Fibroblast of gingiva (primary cell): ENCODE results near the gene PLXNC1.

Experiments
- DNase-seq: peaks from one replicate; pipeline ENCODE4 v3.0.0-alpha.2; 2011; ENCODE audit warnings: low read depth

The PLXNC1 gene

DNA sequence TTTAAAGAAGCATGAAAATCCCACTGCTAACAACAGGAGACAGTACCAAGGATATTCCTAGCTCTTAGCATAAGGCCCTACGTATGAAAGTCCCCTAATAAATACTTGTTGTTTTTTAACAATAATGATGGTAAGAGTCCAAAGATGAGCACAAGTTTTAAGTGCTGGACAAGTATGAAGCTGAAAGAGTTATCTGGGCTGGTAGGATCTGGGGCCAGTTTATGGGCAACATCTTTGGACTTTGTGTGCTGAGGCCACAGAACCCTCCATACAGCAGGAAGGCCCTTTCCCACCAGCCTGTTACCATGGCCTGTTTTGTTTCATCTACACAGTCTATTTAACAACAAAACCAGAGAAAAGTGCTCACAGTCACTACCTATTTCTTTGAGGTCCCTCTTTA, 12.5 kb upstream of the PLXNC1 start:
- no peak for DNase-seq

DNA sequence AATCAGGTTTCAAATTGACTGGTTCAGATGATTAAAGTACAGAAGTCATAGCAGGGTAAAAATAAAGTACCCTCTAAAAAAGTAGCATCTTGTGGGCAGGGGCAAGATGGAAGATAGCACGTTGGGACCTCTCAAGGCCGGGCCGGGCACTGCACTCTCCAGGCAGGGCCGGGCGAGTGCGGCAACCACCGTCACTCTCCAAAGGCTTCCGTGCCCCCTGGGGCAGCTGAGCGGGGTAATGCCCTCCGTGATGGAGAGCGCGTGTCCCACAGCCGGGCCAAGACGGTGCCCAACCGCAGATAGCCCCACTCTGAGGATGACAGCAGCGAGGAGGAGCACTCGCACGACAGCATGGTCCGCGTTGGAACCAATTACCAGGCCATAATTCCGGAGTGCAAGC, 8.6 kb upstream of the PLXNC1 start:
- DNase-seq, result no peak

DNA sequence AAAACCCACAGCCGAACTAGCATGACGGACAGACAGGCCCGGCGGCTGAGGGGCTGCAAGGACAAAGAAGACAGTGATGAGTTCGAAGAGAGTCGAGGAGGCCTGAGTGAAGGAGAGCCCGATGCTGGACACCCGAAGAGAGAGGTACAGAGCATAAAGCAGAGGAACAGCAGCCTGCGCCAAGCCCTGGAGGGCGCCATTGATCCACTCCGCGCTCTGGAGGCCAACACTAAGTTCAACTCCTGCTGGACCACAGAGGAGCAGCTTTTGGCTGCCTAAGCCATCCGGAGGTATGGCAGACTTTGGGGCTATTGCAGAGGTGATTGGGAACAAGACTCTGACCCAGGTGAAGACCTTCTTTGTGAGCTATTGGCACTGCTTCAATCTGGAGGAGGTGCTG, 7.8 kb upstream of the PLXNC1 start:
- no peak for DNase-seq

DNA sequence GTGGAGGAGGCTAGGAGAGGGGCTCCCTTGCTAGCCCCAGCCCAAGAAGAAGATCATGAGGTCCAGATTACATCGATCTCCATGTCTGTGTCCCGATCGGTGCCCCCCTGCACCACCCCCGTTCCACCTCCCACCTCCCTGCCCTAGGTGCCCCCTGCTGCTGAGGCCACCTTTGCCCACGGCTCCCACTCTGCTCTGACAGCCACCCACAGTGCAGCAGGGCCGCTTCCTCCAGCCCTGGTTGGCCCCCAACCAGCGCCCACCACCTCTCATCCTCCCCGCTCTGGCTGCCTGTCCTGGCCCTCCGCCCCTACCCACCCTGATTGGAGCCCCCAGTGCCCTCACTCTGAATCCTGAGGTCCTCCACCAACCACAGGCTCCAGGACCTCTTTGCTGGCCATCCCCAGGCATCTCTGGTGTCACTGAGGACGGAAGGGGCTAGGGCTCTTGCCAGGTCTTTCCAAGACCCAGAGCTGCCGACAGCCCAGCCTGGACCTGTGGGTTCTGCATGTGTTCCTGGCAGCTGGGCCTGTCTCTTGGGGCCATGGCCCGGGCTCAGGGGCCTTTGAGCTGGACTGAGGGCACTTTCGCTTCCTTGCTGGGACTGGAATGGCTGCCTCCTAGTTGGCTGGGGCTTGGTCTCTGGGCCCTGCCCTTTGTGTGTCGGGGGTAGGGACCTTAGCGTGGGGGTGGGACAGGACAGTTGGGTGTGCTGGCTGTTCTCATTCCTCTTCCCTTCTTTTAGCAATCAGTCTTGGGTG, 7.2 kb upstream of the PLXNC1 start:
- DNase-seq, result no peak

DNA sequence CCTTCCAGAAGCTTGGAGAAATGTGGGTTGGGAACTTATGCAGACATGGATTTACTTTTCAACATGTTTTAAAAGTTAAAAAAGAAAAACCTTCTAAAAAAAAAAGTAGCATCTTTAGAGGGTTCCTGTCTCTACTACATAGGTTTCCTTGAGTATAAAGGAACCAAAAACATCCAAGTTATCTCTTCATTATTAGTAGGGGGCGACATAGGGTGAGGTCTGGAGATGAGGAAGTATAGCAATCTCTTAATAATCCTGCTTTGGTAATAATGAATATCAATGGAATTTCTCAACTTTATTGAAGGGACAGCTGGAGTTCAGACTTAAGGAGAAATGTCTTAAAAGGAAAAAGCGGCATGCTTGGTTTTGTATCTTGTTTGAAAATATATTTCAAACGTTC, 6.5 kb upstream of the PLXNC1 start:
- DNase-seq, result no peak

DNA sequence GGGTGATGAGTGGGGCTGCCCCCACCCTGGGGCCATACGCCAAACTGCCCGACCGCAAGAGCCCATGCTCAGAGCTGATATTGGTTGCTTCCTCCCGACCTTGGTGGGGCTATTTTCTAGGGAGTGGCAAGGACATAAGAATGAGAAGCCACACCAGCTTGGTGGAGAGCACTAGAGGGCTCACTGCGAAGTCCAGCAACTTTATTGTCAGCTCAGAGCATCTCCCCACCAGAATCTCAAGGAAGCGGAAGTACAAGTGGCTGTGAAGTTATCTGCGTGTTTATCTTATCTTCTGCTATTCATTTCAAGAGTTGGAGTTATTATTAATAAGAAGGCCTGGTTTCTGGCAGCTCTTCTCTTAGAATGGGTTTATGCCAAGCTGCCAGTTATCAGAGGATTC, 4.9 kb upstream of the PLXNC1 start:
- no peak for DNase-seq

DNA sequence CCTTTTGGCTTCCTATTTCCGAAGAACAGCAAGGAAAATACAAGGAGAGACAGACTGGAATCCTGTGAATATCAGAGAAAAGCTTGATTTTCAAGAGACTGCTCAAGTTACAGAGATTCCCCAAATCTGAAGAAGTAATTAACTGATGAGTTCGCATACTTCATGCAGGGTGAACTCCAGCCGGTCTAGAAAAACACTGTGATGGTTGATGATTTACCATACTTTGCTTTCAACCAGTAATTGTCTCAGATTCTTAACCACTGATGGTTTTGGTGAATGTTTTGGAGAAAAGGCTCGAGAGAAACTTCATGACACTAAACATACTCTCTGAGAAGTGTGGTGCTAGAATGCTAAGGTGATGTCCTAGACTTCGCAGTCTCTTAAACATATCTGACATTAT, 4.4 kb upstream of the PLXNC1 start:
- no peak for DNase-seq

DNA sequence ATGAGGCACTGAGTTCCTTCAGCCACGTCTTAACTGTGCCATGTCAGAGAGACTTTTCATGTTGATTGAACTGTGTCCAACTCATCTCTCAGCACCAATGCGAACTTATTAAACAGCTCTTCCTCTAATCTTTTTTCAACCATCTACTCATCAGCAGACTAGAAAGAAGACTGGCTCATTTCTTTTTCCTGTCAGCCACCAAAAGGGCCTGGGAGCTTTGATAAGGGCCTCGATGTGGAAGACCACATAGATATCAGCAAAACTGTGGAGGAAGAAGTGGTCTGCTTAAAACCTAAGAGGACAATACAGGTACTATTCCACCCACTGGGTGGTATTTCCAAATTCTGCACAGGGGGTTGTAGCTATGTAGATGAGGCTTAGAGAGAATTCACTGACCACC, 3.6 kb upstream of the PLXNC1 start:
- DNase-seq, result no peak

DNA sequence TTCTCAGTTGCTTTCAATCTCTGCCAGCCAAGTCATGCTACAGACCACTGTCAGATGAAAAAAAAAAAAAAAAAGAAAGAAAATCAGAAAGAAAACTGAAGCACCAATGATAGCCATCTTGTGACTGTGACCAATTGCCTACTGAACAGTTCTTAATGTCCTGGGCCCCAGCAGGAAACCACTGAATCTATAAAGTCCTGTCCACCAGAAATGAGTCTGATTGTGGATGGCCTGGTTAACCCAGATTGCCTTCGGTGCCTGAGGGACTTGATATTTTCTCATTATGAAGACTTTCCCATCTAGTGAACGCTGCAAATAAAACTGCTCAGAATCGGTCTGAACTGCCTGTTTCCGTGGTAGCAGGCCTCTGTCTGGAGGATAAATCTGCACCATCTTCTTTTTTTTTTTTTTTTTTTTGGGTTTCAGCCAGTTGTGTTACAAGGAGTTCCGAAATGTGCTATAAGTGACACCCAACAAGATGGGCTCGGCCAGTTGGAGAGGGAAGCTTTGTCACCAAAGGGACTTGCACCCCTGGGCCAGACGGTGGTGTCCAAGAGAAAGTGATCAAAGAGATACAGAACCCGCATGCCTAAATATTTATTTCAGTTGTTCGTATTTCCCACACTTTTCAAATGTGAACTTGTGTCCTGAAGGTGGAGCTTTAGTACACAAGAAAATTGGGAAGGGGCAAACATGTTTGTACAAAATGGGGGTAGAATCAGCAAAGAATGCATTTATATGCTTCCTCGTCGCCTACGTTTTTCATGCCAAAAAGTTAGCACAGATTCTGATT, 3.0 kb upstream of the PLXNC1 start:
- DNase-seq, result peak; percentile 56

DNA sequence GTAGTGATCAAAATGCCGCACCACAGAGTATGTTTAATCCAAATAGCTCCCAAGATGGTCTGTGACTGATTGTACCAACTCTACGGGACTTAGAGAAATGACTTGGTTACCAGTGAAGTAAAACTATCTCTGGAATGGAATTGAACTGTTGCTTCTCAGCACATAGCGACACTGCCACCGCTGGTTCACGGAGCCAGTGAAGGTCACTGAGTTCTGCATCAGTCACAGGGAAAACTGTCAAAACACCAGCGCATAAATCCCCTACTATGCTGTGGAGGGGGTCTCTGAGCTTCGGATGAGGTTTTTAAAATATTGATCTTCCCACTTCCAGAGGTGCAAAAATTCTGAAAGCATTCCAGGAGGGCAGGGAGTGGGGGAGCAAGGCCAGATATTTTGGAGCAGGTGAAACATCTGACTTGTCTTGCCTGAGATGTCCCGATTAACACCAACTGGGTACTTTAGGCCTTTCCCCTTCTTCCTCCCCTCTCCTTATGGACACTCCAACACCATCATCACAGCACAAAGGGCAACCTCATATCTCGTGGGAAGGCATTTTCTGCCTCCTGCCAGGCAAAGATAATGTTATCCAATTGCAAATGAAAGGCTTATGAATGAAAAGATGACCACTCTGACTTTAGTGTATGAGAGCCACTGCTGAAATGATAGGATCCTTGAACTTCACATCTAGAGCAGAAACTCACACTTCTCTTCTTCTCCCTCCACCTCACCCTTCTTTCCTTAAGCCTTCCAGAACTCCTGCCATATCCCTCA, 2.0 kb upstream of the PLXNC1 start:
- DNase-seq, result no peak

DNA sequence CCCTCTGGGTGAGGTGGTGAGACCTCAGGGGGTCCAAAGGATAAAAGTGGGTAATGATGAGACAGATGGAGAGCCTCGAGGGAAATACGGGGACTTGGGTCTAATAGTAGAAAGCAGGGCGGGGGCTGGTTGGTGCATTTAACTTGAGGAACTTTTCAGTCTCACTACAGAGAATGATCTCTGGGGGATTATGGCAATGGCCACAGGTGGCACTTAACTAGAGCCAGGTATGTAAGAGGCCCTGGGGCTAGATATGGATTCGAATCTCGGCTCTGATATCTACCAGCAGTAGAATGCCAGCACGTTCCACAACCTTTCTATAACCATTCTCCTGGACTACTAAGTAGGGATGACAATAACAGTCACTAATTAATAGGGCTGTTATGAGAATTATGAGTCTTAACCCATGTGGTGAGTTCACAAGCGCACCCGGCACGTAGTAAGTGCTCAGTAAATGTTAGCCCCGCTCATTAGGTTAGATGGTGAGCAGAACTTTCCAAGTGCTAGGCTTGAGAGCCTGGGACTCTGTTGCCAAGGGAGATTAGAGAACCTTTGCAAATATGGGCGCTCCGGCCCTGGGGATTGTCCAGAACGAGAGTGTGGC, 888 bp upstream of the PLXNC1 start:
- no peak for DNase-seq

DNA sequence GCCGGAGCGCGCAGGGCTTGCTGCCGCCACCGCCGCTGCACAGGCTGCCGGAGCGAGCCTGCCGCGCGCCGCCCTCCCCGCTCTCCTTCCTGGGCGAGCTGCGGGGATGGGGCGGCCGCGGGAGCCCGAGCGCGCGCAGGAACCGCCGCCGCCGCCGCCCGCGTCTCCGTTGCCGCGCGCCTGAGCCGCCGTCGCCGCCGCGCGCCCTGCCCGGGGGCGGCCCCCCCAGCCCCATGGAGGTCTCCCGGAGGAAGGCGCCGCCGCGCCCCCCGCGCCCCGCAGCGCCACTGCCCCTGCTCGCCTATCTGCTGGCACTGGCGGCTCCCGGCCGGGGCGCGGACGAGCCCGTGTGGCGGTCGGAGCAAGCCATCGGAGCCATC, 352 bp downstream of the PLXNC1 start:
- no peak for DNase-seq

DNA sequence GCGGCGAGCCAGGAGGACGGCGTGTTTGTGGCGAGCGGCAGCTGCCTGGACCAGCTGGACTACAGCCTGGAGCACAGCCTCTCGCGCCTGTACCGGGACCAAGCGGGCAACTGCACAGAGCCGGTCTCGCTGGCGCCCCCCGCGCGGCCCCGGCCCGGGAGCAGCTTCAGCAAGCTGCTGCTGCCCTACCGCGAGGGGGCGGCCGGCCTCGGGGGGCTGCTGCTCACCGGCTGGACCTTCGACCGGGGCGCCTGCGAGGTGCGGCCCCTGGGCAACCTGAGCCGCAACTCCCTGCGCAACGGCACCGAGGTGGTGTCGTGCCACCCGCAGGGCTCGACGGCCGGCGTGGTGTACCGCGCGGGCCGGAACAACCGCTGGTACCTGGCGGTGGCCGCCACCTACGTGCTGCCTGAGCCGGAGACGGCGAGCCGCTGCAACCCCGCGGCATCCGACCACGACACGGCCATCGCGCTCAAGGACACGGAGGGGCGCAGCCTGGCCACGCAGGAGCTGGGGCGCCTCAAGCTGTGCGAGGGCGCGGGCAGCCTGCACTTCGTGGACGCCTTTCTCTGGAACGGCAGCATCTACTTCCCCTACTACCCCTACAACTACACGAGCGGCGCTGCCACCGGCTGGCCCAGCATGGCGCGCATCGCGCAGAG, 873 bp downstream of the PLXNC1 start:
- peak; percentile 33 for DNase-seq

DNA sequence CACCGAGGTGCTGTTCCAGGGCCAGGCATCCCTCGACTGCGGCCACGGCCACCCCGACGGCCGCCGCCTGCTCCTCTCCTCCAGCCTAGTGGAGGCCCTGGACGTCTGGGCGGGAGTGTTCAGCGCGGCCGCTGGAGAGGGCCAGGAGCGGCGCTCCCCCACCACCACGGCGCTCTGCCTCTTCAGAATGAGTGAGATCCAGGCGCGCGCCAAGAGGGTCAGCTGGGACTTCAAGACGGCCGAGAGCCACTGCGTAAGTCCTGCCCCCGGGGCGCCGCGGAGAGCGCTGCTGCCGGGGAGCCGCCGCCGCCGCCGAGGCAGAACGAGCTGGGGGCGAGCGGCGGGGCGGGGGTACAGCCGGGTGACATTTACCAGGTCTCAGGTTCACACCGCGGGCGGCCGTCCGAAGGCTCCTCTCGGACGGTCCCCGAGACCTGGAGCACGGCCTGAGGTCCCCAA, 1.4 kb downstream of the PLXNC1 start:
- DNase-seq, result no peak

DNA sequence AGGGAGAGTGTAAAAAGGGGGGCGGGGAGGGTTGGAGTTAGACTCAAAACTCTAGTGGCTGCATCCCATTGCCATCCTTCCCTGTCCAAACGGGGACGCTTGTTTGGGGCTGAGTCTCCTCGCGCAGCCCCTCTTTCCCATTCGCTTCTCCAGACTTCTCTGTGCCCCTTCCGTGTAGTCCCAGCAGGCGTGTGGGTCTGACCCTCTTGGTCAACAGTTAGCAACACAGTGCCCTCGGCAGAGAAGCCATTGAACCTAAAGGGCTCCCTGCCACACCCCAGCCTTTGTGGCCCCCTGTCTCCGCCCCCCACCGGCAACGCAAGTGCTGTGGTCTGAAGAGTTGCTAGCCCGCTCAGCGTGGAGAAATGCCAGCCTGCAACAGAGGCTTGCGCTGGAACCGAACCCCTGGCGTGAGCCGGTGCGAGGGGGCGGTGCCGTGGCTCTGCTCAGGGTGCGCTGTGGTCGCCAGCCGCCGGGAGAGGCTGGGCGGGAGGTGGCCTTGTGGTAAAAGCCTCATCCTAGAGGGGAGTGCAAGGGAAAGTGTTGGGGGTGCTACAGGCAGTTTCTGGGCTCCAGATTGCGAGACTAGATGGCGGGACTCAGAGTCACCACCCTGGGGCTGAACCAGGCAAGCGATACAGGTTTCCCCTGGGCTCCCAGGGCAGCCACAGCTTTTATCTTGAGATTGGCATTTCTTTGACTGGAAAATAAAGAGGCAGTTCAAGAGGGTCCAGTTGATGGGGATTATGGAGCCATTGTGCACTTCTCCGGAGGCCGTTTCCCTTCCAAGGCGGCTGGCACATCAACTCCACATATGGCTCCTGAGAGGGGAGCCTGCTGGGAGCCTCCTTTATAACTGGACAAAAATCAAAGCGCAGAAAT, 2.1 kb downstream of the PLXNC1 start:
- no peak for DNase-seq

DNA sequence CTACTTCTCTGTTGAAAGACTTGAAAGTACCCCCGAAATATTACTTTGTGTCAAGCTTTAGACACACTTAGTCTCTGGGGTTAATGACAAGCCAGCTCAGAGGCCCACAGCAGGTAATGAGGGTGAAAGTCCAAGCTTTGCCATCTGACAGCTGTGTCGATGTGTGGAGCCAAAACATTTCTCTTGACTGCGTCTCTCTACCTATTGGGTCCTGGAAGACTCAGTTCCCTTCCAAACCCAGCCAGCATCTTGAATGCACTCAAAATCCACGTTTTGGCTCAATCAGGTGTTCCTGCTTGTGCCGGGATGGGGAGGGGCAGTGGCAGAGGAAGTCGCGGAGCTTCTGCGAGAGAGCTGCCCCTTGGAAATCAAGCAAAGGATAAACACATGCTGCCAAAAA, 3.2 kb downstream of the PLXNC1 start:
- DNase-seq, result no peak

DNA sequence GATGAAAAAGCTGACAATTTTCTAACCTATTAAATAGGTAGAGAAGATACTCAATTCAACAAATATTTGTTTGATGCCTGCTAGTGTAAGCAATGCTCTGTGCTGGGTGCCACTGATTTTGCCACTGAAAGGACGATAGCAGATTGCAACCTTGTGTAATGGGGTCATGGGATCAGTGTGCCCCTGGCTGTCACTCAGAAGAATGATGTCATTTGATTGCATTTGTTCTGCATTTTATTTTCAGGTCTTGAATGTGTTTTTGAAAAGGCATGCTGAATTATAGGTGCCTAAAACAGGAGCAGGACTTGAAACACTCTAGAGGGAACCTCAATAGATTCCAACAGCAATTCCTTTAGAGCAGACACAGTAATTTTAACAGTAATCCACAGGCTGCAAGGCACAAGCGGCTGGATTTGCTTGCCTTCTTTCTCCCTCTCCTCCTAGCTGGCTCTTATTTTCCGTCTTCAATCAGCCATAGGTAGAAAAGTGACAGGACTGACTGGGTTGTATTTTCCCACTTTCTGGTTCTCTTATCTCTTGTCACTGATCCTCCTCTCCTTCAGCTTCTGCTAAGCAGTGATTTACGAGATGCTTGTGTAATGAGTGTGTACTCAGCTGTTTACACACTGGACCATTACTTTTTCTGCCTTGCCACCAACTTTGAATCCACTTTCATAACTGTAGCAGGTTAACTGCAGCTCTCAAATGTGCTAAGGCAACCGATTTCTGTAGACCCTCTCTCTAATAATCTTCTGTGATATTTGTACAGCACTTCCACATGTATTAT, 4.1 kb downstream of the PLXNC1 start:
- no peak for DNase-seq

DNA sequence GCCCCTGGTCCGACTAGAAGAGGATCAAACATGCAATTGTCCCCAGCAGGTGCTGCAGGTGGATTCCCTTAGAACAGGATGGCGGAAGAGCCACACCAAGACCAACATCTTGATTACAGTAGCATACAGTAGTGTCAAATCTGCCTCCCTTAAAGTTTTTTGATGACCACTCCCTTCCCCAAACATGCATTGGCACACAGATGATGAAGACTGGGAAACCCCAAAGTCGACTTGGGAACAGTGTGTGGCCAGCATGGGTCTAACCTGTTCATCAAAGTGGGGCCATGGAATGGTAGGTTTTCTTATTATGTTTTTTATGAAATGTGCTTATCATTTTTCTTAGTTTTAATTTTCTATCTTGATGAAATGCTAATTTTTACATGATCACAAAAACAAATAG, 8.8 kb downstream of the PLXNC1 start:
- DNase-seq, result no peak

DNA sequence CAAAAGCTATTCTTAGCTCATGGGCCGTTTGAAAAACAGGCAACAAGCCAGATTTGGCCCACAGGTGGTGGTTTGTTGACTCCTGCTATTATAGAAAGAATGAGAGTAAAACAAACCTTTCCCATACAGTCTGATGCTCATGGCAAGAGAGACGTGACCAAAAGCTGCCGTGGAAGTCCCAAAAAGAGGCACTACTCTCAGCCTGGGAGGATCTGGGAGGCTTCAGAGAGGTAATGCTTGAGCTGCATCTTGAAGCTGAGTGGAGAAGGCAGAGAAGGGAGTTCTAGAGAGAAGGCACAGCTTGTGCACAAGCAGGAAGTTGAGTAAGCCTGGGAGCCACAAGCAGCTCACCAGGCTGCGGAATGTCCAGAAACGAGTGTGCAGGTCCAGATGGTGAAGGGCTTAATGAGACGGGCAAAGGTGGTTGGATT, 9.6 kb downstream of the PLXNC1 start:
- DNase-seq, result no peak

DNA sequence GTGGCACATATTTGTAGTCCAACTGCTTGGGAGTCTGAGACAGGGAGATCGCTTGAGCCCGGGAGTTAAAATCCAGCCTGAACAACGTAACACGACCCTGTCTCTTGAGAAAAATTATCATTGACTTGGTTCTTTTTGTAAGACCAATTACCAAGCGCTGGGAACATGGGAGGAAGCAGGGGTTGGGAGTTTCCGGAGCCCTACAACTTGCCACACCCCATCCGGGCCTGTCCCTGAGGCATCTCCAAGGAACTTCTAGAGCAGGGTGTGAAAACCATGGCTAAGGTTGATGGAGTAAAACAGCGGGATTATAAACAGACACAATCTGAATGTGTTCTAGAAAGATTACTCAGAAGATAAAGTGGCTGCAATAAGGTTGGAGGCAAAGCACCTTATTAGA, 10.3 kb downstream of the PLXNC1 start:
- no peak for DNase-seq
